ELR (cell line): ENCODE measurements around the gene SAMD8.
A peak's percentile ranks its signal among the peaks of the same experiment; 100 is the strongest.
"Not testable (repeated sequence)": the region's sequence is repeated elsewhere in the genome, so short reads cannot be mapped to it uniquely, and the experiment has no call there.

Source experiments
- DNase-seq: peaks from one replicate; pipeline ENCODE4 v3.0.0-alpha.2; 2015; ENCODE audit warnings: low read depth

SAMD8 gene

DNA sequence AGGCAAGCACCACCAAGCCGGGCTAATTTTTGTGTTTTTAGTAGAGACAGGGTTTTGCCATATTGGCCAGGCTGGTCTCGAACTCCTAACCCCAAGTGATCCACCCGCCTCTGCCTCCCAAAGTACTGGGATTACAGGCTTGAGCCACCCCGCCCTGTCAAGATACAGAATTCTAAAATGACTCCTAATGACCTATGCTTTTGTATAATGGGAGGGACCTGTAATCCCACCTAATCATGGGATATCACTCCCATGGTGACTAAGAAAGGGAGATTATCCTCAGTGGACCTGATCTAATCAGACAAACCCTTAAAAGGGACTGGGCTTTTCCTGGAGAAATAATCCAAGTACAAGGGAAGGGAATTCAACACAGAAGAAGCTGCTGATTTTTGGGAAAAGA lies 28.8 kb downstream of the SAMD8 start:
- no peak for DNase-seq

DNA sequence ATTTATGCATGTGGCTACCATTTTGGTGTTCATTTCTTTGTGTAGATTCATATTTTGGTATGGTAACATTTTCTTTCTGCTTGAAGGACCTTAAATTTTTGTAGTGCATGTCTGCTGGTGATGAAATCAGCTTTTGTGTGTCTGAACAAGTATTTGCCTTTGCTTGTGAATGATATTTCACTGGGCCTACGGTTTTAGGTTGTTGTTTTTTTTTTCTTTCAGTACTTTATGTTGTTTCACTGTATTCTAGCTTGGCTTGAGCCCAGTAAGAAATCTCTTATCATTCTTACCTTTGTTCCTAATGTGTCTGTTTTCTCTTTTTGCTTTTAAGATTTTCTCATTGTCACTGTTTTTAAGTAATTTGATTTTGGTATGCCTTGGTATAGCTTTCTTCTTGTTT lies 31.9 kb downstream of the SAMD8 start:
- no peak for DNase-seq

DNA sequence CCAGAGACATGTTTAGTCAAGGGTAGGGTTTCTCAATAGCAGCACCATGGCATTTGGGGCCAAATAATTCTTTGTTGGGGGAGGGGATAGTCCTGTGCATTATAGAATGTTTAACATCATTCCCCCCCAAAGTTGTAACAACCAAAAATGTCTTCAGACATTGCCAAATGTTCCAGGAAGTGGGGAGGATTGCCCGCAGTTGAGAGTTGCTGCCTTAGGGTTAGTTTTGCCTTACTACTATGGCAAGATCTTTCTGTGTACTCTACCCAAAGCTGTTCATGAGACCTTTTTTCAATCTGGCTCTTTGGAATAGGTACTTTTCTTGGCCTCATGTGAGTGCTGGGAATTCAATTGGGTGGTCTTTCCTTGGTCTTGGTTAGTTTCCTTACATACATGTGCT lies 34.1 kb downstream of the SAMD8 start:
- DNase-seq: no peak

DNA sequence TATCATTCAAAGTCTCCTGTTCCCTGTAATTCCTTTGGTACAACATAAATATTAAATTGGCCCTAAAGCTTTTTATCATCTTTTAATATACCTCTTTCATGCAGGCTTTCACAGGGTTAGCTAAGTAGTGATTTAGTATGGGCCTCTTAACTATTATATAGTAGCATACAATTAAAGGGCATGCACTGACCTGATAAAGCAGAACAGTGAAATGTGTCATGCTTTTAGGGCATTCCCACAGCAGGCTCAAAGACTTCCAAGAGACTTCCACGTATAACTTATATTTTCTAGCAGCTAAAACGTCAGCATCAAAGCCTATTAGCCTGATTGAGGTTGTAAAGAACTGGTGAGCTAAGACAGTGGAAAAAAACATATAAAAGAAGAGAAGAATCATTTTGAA lies 35.3 kb downstream of the SAMD8 start:
- no peak for DNase-seq

DNA sequence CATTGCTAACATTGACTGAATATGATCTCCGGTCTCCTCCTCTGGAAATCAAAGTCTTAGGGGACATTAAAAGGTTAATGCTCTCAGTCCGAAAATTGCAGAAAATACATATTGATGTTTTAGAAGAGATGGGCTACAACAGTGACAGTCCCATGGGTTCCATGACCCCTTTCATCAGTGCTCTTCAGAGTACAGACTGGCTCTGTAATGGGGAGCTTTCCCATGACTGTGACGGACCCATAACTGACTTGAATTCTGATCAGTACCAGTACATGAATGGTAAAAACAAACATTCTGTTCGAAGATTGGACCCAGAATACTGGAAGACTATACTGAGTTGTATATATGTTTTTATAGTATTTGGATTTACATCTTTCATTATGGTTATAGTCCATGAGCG lies 39.2 kb downstream of the SAMD8 start:
- DNase-seq: no peak

DNA sequence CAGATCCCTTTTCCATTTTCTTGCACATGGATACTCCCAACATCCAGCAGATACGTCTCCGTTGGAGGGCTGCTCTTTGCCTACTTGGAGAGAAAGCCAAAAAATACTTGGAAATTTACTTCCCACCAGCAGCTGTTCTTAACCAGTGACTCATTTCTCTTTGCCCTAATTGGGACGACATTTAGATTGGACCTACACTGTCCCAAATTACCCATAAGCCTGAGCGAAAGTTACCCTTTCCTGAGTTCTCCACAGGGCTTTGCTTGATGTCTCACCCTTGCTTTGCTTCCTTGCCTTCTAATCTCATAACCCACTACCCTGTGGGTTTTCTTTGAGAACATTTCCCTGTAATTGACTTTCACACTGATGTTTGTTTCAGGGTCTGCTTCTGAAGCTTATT lies 48.1 kb downstream of the SAMD8 start:
- DNase-seq: no peak

DNA sequence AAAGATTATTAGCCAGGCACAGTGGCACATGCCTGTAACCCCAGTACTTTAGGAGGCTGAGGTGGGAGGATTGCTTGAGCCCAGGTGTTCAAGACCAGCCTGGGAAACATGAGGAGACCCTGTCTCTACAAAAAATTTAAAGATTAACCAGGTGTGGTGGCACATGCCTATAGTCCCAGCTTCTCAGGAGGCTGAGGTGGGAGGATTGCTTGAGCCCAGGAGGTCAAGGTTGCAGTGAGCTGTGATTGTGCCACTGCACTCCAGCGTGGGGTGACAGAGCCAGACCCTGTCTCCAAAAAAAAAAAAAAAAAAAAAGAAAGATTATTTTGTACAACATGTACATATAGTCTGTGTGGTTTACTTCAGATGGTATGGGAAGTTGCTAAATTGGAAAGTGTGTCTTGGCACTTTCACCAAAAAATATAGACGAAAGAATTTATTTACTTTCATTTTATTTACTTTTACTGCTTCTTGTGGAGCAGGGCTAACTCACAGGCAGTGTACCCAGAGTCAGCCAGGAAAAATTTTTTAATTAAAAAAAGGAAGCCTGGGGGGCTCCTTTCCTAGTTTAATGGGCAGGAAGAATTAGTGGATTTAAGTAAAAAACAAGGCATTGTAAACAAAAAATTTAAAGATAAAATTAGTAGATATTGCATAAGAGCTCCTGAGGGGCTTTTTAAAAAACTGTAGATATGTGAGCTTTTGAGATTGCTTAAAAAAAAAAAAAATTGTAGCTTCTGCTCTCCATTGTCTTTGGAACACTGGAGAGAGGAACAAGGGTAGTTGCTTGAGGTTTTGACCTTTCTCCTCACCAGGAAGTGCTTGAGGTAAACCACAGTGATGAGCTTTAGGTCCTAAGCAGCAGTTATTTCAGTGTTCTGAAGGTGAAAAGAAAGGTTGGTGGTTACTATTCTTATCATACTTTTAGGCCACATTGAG lies 54.5 kb downstream of the SAMD8 start:
- peak; percentile 39 for DNase-seq

DNA sequence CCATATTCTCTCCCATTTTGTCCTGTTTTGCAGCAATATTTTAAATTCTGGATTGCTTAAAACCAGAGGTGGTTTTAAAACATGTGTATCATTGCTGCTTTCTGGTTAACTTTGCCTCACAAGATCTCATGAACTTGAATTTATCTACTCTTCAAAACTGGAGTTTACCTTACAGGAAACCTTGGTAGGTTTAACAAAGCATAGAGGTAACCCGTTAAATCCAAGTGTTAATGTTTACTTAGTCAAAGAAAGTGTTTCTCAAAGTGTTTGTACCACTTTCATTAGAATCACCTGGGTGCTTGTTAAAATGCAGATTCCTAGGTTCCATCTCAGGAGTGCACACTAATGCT lies 55.1 kb downstream of the SAMD8 start:
- no peak for DNase-seq

DNA sequence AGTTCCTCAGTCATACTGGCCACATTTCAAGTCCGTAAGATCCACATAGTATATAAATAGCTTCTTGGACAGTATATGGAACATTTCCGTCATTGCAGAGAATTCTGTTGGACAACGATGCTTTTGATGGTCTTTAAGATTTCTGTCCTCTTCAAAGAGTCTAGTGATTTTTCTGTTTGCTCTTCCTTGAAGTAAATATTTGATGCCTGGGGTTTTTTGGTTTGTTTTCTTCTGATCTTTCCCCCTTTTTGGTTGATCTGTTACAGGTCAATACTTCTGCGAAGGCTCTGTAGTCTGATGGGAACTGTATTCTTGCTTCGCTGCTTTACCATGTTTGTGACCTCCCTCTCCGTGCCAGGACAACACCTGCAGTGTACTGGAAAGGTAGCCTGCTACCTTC lies 56.8 kb downstream of the SAMD8 start:
- no peak for DNase-seq

DNA sequence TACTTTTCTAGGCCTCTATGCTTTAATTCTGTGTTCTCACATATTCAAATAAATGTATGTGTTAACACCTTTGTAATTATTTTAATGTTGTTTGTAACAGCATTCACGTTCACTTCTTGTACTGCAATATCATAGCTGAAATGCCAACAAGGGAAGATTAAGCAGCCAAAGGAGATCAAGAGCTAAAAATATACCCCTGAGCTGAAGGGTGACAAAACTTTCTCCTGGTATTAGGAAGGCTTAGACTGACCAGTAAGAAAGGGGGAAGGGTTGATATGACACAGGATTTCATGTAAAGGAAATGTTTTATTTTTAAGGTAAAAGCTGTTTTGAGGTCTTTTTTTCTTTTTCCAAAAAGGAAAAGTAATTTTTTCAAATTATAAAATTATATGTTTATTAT lies 58.8 kb downstream of the SAMD8 start:
- DNase-seq: no peak

DNA sequence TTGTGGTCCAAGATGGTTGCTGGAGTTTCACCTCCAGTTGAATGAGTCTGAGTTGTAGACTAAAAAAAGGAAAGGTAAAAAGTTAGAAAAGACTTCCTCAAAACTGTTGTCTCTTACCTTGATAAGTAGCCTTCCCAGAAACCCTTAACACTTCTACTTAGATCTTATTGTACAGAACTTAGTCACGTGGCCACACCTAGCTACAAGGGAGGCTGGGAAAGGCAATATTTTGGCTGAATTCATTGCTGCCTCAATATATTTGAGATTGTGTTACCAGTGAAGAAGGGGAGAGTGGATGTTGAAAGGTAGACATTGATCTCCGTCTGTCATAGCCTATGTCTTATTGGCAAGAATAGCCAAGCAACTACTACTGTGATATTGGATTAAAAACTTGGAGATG lies 63.6 kb downstream of the SAMD8 start:
- no peak for DNase-seq

DNA sequence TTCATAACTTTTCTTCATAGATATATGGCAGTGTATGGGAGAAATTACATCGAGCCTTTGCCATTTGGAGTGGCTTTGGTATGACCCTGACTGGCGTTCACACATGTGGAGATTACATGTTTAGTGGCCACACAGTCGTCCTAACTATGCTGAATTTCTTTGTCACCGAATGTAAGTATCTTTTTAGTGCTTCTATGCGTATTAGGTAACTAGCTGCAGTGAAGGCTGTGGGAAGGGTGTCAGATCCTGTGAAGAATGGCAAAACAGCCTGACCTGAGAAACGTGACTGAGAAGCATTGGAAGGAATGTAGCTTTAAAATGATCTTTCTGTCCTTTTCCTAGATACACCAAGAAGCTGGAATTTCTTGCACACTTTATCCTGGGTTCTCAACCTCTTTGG lies 64.6 kb downstream of the SAMD8 start:
- no peak for DNase-seq

DNA sequence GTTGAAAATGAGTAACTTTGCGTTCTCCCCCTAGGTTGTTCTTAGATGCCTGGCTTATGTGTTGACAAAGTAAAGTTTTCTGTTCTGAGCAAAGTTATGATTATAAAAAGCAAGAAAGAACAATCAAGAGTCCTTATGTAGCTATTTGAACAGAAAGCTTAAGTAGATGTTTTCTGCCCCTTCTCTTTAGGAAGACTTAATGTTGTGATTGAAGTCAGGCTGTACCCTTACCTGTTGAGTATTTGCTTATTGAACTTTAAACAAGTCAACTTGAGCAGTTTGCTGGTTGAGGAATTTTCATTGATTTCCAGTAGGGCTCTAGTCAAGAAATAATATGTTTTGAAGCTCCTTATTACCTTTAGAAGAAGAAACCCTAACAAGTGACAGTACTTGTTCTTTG lies 65.3 kb downstream of the SAMD8 start:
- DNase-seq: no peak

DNA sequence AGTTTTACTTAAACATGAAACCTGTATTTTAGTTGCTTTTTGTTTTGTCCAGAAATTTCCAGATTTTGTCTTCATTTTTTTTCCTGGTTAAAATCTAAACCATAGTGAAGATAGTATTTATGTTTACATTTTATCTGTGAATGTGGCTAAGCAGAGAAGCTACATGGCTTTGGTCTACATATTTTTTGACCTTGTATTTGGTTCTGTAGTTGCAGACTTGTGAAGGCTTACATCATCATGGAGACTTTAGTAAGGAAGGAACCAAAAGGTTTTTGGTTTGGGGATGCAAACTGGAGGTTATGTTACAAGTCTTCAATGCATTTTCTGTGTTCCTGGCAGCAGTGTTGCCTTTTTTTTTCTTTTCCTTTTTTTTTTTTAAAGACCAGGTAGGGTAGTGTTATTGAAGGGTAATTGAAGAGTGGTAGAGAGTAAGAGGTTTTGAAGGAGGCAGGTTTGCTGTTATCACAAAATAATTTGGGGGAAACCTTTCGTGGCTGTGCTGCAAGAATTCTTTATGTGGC lies 68.3 kb downstream of the SAMD8 start:
- no peak for DNase-seq

DNA sequence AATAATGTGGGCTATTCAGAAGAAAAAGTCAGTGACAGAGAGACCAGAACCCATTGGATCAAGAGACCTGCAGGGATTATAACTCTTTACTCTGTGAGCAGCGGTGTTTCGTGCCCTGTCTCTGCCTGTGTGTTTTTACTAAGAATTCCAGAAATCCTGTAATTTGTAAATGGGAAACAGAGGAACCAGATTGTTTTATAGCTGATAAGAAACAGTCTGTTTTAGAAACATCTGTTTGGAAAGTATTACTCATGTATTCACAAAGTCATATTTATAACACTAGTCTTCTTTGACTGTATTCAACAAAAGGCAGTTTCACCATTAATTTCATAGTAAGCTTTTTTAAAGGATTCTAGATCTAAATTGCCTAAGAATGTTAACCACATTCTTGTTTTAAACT lies 69.1 kb downstream of the SAMD8 start:
- no peak for DNase-seq

DNA sequence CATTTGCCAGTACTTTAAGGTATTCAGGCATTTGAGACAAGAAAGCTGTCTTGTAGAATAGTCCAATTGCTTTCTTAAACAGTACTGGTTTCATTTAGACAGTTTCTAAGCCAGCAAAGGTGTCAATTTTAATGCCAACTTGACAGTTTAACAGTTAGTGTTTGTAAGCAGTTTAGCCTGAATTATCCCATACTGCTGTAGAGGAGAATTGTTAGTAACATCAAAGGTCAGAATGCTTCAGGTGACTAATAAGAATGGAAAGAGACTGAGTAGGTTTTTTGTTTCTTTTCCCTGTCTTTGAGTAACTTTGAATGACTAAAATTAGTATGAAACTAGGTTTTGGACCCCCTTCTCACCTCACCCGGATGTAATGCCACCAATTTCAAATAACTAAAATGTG lies 69.6 kb downstream of the SAMD8 start:
- DNase-seq: no peak

DNA sequence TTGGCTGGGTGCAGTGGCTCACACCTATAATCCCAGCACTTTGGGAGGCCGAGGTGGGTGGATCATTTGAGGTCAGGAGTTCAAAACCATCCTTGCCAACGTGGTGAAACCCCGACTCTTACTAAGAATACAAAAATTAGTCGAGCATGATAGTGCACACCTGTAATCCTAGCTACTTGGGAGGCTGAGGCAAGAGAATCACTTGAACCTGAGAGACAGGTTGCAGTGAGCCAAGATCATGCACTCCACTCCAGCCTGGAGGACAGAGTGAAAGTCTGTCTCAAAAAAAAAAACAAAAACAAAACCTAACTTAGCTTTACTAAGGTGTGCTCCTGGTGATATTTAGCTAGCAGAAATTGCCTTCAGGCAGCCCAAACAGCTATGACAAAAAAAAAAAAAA lies 74.9 kb downstream of the SAMD8 start:
- DNase-seq: no peak

DNA sequence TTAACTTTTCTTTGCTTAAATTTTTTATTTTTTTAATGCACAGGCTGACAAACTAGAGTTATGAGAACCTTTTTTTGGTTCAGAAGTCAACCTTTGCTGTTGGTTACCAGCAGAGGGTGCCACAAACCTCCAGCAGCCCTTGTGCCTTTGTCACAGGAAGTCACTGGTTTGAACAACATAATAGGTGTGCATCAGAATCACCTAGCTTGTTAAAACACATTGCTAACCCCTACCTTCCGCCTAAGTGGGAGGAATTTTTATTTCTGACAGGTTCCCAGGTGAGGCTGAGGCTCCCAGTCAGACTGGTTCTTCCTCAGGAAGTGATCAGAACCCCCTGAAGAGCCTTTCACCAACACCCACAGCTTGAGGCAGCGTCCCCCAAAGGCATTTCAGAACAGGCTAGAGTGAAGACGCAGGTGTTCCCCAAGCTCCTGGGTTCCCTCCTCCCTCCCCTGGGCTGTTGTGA lies 76.5 kb downstream of the SAMD8 start:
- DNase-seq: peak; percentile 79

DNA sequence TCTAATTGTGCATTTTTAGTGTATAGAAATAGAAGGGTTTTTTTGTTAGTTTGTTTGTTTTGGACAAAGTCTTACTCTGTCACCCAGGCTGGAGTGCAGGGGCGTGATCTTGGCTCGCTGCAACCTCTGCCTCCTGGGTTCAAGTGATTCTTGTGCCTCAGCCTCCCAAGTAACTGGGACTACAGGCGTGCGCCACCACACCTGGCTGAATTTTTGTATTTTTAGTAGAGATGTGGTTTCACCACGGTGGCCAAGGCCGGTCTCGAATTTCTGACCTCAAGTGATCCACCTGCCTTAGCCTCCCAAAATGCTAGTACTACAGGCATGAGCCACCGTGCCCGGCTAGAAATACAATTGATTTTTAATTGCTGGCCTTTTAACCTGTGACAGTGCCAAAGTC lies 77.1 kb downstream of the SAMD8 start:
- not testable (repeated sequence) for DNase-seq

DNA sequence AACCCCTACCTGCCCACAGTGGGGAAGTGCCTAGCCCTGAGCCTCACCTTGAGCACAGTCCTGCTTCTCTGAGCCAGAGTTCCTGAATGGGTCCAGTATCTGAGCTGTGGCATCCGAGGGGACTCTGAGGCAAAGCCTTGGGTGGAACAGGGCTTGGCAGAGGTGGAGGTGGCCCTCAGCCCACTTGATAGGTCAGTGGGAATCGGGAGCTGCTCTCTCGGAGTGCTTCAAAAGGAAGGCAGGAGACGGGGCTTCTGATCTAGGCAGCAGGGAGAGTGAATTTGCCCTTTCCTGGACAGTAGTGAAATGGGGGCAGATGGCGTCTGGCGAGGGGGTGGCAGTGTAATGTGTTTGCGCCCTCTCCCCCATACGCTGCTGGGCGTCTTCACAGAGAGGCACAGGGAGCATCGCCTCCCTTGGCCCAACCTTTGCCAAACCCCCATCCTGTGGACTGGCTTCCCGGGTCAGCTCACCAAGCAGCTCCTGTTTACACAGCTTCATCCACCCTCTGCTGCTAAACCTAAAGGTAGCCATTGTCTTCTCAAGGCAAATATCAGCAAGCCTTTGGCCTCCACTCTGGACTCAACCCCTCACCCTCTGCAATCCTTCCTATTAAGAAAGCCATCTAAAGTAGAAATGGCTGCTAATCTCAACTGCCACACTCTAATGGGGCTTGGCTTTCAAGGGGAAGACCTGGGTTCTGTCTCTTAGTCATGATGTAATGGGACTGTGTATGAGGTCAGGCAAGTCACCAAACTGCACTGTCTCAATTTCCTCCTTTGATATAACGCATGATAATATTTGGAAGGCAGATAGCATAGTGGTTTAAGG lies 78.0 kb downstream of the SAMD8 start:
- no peak for DNase-seq

DNA sequence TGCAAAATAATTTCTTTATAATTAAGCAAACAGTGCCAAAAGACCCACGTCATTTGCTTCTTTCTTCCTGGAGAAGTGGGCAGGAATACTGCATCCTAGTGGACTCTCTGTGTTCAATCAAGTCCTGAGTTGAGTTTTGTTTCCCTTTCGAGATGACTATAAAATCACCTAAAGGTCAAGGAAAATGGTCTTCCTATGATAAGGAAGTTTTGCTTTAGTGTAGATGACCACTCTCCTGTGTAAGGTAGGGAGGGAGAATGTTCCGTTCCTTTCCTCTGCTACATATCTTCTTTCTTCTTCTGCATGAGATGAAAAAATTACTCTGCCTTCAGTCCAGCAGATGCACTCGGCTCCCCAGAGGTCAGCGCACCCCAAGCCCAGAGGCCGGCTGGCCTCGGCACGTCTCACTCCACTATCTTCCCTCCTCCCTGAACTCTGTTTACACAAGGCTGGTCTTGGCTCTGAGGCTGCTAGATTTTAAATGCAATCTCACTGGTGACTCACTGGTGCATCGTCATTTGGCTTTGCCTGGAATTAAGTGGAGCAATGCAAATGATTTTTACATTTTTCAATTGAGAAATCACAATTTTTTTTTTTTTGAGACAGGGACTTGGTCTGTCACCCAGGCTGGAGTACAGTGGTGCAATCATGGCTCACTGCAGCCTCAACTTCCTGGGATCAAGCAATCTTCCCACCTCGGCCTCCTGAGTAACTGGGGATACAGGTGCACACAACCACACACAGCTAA lies 80.5 kb downstream of the SAMD8 start:
- DNase-seq: peak; percentile 92

DNA sequence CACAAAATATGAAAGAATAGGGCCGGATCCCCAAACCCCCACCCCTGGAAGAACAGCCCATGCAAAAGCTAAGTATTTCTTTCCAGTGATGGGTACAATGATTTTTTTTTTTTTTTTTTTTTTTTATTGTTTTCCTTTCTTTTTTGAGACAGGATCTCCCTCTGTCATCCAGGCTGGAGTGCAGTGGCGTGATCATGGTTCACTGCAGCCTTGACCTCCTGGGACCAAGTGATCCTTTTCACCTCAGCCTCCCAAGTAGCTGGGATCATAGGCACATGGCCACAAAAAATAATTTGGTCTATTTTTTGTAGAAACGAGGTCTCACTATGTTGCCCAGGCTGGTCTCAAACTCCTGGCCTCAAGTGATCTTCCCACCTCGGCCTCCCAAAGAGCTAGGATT lies 83.2 kb downstream of the SAMD8 start:
- DNase-seq: not testable (repeated sequence)
